Mammary epithelial cell (primary cell): ENCODE measurements around the gene PARP1.

Experiments
- EZH2 ChIP-seq: IDR thresholded peaks from 2 replicates; pipeline ENCODE4 v1.6.1; 2012; ENCODE audit warnings: low read length, inconsistent platforms, borderline replicate concordance
- TF ChIP-seq, protein P1 (sequence below), 2 donors: IDR thresholded peaks in 1 of 2; conservative IDR thresholded peaks in 1 of 2; 2 replicates each; pipeline ENCODE4 v1.5.1; 2011 to 2012; ENCODE audit warnings: inconsistent platforms in 2 of 2, low read length in 2 of 2, mild to moderate bottlenecking in 2 of 2, control low read depth in 1 of 2, low read depth in 1 of 2; ENCODE audit not compliant: insufficient read depth in 1 of 2; ENCODE audit errors: extremely low read depth in 1 of 2

- TF ChIP-seq, protein P1, sequence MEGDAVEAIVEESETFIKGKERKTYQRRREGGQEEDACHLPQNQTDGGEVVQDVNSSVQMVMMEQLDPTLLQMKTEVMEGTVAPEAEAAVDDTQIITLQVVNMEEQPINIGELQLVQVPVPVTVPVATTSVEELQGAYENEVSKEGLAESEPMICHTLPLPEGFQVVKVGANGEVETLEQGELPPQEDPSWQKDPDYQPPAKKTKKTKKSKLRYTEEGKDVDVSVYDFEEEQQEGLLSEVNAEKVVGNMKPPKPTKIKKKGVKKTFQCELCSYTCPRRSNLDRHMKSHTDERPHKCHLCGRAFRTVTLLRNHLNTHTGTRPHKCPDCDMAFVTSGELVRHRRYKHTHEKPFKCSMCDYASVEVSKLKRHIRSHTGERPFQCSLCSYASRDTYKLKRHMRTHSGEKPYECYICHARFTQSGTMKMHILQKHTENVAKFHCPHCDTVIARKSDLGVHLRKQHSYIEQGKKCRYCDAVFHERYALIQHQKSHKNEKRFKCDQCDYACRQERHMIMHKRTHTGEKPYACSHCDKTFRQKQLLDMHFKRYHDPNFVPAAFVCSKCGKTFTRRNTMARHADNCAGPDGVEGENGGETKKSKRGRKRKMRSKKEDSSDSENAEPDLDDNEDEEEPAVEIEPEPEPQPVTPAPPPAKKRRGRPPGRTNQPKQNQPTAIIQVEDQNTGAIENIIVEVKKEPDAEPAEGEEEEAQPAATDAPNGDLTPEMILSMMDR (conservative IDR thresholded peaks at IDR 0.05 in 1 of 2, IDR thresholded peaks at IDR 0.05 in 1 of 2; ENCODE audit: extremely low read depth in 1 of 2, insufficient read depth in 1 of 2, low read depth in 1 of 2, low read length in 2 of 2), result no peak
- TF ChIP-seq EZH2, result no peak
Measured at GRCh38 chr1:226428348-226428747, 20.5 kb upstream of the PARP1 start.
